Dermis blood vessel endothelial cell (primary cell): ENCODE measurements around the gene CAB39L. TPM values are rescaled to one million over a fixed set of nuclear protein-coding genes. Genes with fewer than 3 reads are reported as not detected.
A peak's percentile ranks its signal among the peaks of the same experiment; 100 is the strongest.

Experiments
- DNase-seq: peaks from one replicate; pipeline ENCODE4 v3.0.0; 2010
- total RNA-seq: library from RNA; depleted of rRNA; stranded (reverse); fragments of >200 nt; gene quantifications from 2 replicates; pipeline ENCODE4 v1.2.3, GENCODE V29; 2014

CAB39L gene
- total RNA-seq, 1 donor from 2014 or later: 8.3 TPM

GRCh38 chr13:49395878-49396380 lies 47.9 kb downstream of the CAB39L start:
- no peak for DNase-seq

GRCh38 chr13:49395451-49395865 lies 48.4 kb downstream of the CAB39L start:
- no peak for DNase-seq

- DNase-seq: no peak
Measured at GRCh38 chr13:49388091-49388635, 55.7 kb downstream of the CAB39L start.

- DNase-seq: no peak
Measured at GRCh38 chr13:49386664-49387063, 57.2 kb downstream of the CAB39L start.

GRCh38 chr13:49376121-49376520 lies 67.7 kb downstream of the CAB39L start:
- DNase-seq: no peak

- no peak for DNase-seq
Measured at GRCh38 chr13:49374585-49375290, 69.1 kb downstream of the CAB39L start.

GRCh38 chr13:49373716-49374115 lies 70.1 kb downstream of the CAB39L start:
- DNase-seq: no peak

- DNase-seq: no peak
Measured at GRCh38 chr13:49371943-49372613, 71.8 kb downstream of the CAB39L start.

GRCh38 chr13:49370371-49370770 lies 73.5 kb downstream of the CAB39L start:
- no peak for DNase-seq

- DNase-seq: no peak
Measured at GRCh38 chr13:49369866-49370265, 74.0 kb downstream of the CAB39L start.

- no peak for DNase-seq
Measured at GRCh38 chr13:49368688-49369087, 75.2 kb downstream of the CAB39L start.

GRCh38 chr13:49367640-49368422 lies 76.0 kb downstream of the CAB39L start:
- no peak for DNase-seq

- DNase-seq: no peak
Measured at GRCh38 chr13:49366841-49367240, 77.0 kb downstream of the CAB39L start.

- DNase-seq: no peak
Measured at GRCh38 chr13:49357694-49358093, 86.2 kb downstream of the CAB39L start.

GRCh38 chr13:49356223-49356622 lies 87.6 kb downstream of the CAB39L start:
- DNase-seq: peak; percentile 10

GRCh38 chr13:49354719-49355118 lies 89.1 kb downstream of the CAB39L start:
- DNase-seq: no peak

- no peak for DNase-seq
Measured at GRCh38 chr13:49353908-49354307, 90.0 kb downstream of the CAB39L start.

- DNase-seq: no peak
Measured at GRCh38 chr13:49351871-49352270, 92.0 kb downstream of the CAB39L start.

- DNase-seq: no peak
Measured at GRCh38 chr13:49348751-49349150, 95.1 kb downstream of the CAB39L start.

- DNase-seq: no peak
Measured at GRCh38 chr13:49347650-49348385, 96.0 kb downstream of the CAB39L start.

GRCh38 chr13:49346460-49346859 lies 97.4 kb downstream of the CAB39L start:
- no peak for DNase-seq

GRCh38 chr13:49343731-49344130 lies 100.1 kb downstream of the CAB39L start:
- no peak for DNase-seq
